ENCODE results near the gene BRIP1.
A peak's percentile ranks its signal among the peaks of the same experiment; 100 is the strongest.

The BRIP1 gene

DNA sequence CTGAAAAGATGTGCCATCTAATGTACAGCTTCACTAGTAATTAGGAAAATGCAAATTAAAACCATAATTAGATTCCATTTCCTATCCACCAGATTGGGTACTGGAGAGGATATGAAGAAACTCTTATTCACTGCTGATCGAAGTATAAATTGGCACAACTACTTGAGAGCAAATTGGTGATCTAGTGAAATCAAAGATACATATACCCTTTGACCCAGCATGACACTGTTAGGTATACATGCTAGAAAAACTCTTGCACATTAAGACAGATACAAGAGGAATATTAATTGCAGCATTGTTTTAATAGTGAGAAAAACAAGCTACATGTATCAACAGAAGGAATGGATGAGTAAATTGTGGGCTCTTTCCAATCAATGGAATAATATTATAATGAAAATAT, 48.8 kb downstream of the BRIP1 start:
- TF ChIP-seq, protein P1, sequence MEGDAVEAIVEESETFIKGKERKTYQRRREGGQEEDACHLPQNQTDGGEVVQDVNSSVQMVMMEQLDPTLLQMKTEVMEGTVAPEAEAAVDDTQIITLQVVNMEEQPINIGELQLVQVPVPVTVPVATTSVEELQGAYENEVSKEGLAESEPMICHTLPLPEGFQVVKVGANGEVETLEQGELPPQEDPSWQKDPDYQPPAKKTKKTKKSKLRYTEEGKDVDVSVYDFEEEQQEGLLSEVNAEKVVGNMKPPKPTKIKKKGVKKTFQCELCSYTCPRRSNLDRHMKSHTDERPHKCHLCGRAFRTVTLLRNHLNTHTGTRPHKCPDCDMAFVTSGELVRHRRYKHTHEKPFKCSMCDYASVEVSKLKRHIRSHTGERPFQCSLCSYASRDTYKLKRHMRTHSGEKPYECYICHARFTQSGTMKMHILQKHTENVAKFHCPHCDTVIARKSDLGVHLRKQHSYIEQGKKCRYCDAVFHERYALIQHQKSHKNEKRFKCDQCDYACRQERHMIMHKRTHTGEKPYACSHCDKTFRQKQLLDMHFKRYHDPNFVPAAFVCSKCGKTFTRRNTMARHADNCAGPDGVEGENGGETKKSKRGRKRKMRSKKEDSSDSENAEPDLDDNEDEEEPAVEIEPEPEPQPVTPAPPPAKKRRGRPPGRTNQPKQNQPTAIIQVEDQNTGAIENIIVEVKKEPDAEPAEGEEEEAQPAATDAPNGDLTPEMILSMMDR (IDR thresholded peaks at IDR 0.05; ENCODE audit: low read depth, low read length), result no peak

DNA sequence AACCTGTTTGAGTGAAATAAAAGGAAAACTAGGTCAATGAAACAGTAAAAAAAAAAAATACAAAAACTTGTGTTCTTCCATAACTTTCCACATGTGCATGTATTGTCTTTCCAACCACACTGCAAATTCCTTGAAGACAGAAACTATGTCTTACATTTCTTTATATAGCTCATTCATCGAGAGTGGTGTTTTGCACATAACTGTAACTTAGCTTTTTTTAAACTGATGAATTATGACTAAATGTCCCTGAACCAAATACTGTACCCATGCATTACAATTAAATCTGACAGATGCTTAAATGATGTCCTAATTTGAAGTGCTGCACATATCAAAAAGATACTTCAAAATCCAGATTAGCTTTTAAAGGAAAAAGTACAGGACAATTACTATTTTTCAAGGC, 50.1 kb downstream of the BRIP1 start:
- TF ChIP-seq, protein P1 (IDR thresholded peaks at IDR 0.05; ENCODE audit: low read depth, low read length), result no peak
- peak in 1 of 2 donors; percentile 26 for DNase-seq (ENCODE audit: low read depth in 2 of 2)
- H3K4me3 ChIP-seq (replicated peaks in 1 of 2; ENCODE audit: low read depth in 2 of 2, low read length in 2 of 2), result no peak overlapping the region

More for the DNA sequence above, 48.8 kb downstream of the BRIP1 start:
- H3K4me3 ChIP-seq (replicated peaks in 1 of 2; ENCODE audit: low read depth in 2 of 2, low read length in 2 of 2), result no peak overlapping the region
- DNase-seq (ENCODE audit: low read depth in 2 of 2), result no peak

DNA sequence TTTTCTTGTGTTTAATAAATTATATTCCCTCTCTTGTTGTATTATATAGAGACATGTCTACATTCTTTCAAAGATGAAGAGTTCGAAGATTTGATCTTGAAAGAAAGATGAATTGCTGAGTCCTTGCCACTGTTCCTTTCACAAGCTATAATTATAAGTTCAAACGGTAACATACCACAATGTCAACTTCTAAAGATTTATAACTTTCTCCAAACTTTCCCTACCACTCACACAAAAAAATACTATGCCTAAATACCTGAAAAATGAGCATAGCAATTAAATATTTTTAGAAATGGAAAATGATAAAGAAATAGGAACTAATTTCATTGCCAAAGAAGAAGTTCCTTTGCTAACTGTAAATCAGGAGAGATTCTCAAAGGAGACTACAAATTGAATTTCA, 50.6 kb downstream of the BRIP1 start:
- DNase-seq (ENCODE audit: low read depth in 2 of 2), result no peak
- TF ChIP-seq, protein P1 (IDR thresholded peaks at IDR 0.05; ENCODE audit: low read depth, low read length), result no peak
- H3K4me3 ChIP-seq (replicated peaks in 1 of 2; ENCODE audit: low read depth in 2 of 2, low read length in 2 of 2), result no peak overlapping the region

DNA sequence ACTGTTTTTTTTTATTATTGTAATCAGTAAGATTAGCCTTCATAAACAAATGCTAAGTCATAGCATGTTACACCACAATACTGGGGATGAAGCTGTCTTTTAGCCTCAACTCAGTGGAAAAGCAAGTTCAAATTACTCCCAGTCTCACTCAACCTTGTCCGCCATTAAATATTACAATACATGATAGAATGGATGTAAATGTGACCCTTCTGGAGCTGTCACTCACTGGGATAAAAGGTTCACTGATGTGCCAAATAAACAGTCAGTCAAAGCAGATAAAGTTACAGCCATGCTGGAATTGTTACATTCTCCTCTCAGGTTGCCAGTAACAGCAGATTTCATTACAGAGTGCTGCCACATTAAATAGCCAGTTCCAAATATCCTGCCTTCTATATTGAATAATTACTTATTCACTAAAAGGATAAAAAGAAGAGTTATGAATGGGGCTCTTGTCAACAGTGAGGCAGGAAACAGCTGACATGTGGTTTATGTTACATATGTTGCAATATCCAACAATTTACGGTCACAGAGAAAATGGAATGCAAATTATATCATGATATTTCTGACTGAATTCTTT, 53.4 kb downstream of the BRIP1 start:
- H3K4me3 ChIP-seq (replicated peaks in 1 of 2; ENCODE audit: low read depth in 2 of 2, low read length in 2 of 2), result no peak overlapping the region
- TF ChIP-seq, protein P1 (IDR thresholded peaks at IDR 0.05; ENCODE audit: low read depth, low read length), result no peak
- peak; percentile 72 for DNase-seq (ENCODE audit: low read depth in 2 of 2)

DNA sequence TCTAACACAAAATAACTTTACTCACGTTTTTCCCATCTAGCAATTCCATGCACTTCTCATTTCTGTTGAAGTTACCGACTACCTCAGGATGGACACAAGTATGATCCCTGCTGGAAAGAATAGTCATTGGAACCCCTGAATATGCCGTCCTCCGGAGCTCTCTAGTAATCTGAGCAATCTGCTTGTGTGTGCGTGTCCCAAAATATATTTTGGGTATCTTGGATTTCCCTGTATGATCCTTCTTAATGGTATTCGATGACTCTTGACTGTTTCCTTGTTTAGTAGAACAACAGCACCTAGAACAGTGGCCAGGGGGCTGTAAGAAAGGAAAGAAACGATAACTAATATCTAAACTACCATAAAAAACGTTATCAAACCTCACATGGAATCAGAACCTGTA, 54.9 kb downstream of the BRIP1 start:
- TF ChIP-seq, protein P1 (IDR thresholded peaks at IDR 0.05; ENCODE audit: low read depth, low read length), result no peak
- H3K4me3 ChIP-seq (replicated peaks in 1 of 2; ENCODE audit: low read depth in 2 of 2, low read length in 2 of 2), result no peak overlapping the region
- DNase-seq (ENCODE audit: low read depth in 2 of 2), result no peak

DNA sequence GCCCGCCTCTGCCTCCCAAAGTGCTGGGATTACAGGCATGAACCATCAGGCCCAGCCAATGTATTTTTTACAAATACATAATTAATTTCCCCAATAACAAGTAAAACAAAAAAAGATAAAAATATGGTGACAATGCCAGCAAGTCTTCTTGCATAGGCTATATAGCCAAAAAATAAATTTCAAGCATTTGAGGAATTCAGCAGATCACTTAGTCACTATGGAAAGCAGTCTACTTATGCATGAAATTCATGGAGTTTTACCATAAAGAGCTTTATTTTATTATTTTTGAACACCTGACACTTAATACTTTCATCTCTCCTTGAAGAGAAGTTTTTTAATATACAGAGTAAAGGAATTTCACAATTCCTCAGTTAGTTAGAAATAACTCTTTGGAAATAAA, 56.4 kb downstream of the BRIP1 start:
- H3K4me3 ChIP-seq (replicated peaks in 1 of 2; ENCODE audit: low read depth in 2 of 2, low read length in 2 of 2), result no peak overlapping the region
- peak; percentile 4 to 37 for DNase-seq (ENCODE audit: low read depth in 2 of 2)
- TF ChIP-seq, protein P1 (IDR thresholded peaks at IDR 0.05; ENCODE audit: low read depth, low read length), result no peak

Measured in cardiac fibroblast (primary cell).